HCEC 1CT (cell line): Measurements from ENCODE around the gene LSAMP.
A peak's percentile ranks its signal among the peaks of the same experiment; 100 is the strongest.
"Not testable (repeated sequence)": the region's sequence is repeated elsewhere in the genome, so short reads cannot be mapped to it uniquely, and the experiment has no call there.

Experiments used
- DNase-seq: peaks from one replicate; pipeline ENCODE4 v3.0.0-alpha.2; 2017

LSAMP gene

GRCh38 chr3:115783938-115784738, 661.1 kb downstream of the LSAMP start:
- peak; percentile 89 for DNase-seq

- DNase-seq = not testable (repeated sequence)
Measured at GRCh38 chr3:115783426-115783825, 661.9 kb downstream of the LSAMP start.

GRCh38 chr3:115779011-115779410, 666.3 kb downstream of the LSAMP start:
- DNase-seq = no peak

DNA sequence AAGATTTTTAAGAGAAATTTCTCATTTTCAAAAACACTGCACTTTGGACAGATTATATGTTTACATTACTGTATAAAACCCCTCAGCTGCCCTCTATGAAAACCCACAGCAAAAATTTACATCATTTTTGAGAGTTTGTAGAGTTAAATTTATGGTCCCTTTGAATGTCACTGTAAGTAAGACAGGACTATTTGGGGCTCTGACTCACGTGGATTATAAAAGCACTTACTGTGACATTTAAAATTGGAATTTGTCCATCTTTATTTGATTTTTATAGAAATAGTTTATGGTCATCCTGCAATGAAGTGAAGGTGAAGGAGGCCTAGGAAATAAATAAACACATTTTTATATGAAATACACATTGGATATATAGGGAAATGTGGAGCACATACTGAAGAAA, 672.3 kb downstream of the LSAMP start:
- DNase-seq = no peak

- DNase-seq = no peak
Measured at GRCh38 chr3:115768661-115769060, 676.6 kb downstream of the LSAMP start.

- DNase-seq = peak; percentile 46
Measured at GRCh38 chr3:115766587-115767482, 678.5 kb downstream of the LSAMP start.

- DNase-seq = no peak
Measured at GRCh38 chr3:115761927-115762305, 683.4 kb downstream of the LSAMP start.

- DNase-seq = no peak
Measured at GRCh38 chr3:115760716-115761115, 684.6 kb downstream of the LSAMP start.

DNA sequence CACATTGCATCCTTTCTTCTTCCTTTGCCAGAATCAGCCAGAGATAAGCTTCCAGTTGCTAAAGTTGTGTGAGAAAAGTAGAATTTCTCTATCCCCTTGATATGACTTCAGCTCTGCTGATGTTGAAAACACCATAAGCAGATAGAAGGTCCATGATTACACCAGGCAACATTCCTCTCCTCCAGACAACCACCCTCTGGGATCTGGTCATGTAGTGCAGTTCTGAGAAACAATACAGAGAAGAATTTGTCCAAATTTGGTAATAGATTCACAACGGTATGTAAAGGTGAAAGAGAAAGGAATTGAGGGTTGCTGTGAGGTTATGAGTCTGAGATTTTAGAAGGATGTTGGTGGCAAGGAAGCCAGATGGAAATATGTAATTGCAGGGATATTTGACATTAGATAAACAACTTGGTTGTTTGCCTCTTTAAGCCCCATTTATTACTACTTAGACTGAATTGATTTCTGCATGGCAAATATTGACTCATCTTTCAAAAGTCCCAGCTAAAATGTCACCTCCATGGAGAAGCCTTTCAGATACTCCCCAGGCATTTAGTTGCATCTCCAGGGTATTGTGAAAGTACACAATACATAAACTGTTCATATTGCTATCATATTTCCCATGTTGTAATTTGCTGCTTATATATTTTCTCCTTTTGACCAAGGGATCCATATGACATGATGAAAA, 687.1 kb downstream of the LSAMP start:
- DNase-seq = no peak

DNA sequence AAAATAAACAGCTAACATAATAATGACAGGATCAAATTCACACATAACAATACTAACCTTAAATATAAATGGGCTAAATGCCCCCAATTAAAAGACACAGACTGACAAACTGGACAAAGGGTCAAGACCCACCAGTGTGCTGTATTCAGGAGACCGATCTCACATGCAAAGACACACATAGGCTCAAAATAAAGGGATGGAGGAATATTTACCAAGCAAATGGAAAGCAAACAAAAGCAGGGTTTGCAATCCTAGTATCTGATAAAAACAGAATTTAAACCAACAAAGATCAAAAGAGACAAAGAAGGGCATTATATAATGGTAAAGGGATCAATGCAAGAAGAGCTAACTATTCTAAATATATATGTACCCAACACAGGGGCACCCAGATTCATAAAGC, 692.3 kb downstream of the LSAMP start:
- DNase-seq = not testable (repeated sequence)
